IMR-90 (cell line): Measurements from ENCODE around the gene ABCA7. TPM values are rescaled to one million over a fixed set of nuclear protein-coding genes. Genes with fewer than 3 reads are reported as not detected.

Experiments
- ATAC-seq: fragments of 200-7000 bp; cut with Tn5 transposase; 2 replicates; pipeline ENCODE4 v1.9.1; 2020; ENCODE audit warnings: low read depth, mild to moderate bottlenecking, moderate library complexity
- BruUV-seq: library from RNA; stranded (reverse); fragments of 400-500 nt; replicated peaks from 2 replicates; lab custom pipeline; 2021; lab: Mats Ljungman, UMichigan
- CTCF ChIA-PET: fragments of 300-600 bp; formaldehyde crosslinking; extraction: SDS; loops from one replicate; lab custom pipeline; 2021; ENCODE audit warnings: antibody characterized with exemption; lab: Yijun Ruan, JAX
- POLR2A ChIA-PET: fragments of 300-600 bp; sonication (Branson Sonifier 250); formaldehyde crosslinking; loops from one replicate; lab custom pipeline; 2022; ENCODE audit warnings: antibody characterized with exemption; ENCODE audit not compliant: unreplicated experiment; lab: Charles Lee
- DNase-seq: peaks from one replicate; pipeline ENCODE4 v3.0.0; 2013
- H2AFZ ChIP-seq: replicated peaks from 2 replicates; pipeline ENCODE3; 2013; ENCODE audit warnings: low read length, mild to moderate bottlenecking; ENCODE audit not compliant: poor library complexity
- H2AK5ac ChIP-seq: 2 replicates; pipeline ENCODE4 v1.6.1; 2013; ENCODE audit warnings: low read depth, low read length, inconsistent platforms
- H2AK9ac ChIP-seq: replicated peaks from 2 replicates; pipeline ENCODE3; 2013; ENCODE audit warnings: mild to moderate bottlenecking, low read depth, low read length, moderate library complexity; ENCODE audit not compliant: poor library complexity
- H2BK120ac ChIP-seq: 2 replicates; pipeline ENCODE4 v1.6.1; 2013; ENCODE audit warnings: low read depth, low read length, inconsistent platforms
- H2BK15ac ChIP-seq: 3 replicates; pipeline ENCODE4 v1.6.1; 2013; ENCODE audit warnings: low read depth, low read length, inconsistent platforms
- H2BK20ac ChIP-seq: 2 replicates; pipeline ENCODE4 v1.6.1; 2013; ENCODE audit warnings: low read depth, mild to moderate bottlenecking, inconsistent platforms, low read length, moderate library complexity
- H2BK5ac ChIP-seq: 2 replicates; pipeline ENCODE4 v1.6.1; 2013; ENCODE audit warnings: mild to moderate bottlenecking, low read depth, low read length, inconsistent platforms; ENCODE audit not compliant: poor library complexity, severe bottlenecking
- H3K14ac ChIP-seq: replicated peaks from 2 replicates; pipeline ENCODE4 v1.6.1; 2013; ENCODE audit warnings: low read depth, low read length, inconsistent platforms
- H3K18ac ChIP-seq: 2 replicates; pipeline ENCODE4 v1.6.1; 2013; ENCODE audit warnings: low read depth, low read length, control low read depth
- H3K23ac ChIP-seq: 2 replicates; pipeline ENCODE4 v1.6.1; 2013; ENCODE audit warnings: low read depth, low read length, inconsistent platforms
- H3K27ac ChIP-seq: 2 replicates; pipeline ENCODE4 v1.5.1; 2013; ENCODE audit warnings: mild to moderate bottlenecking, control low read depth, low read length; ENCODE audit not compliant: insufficient read depth
- H3K27me3 ChIP-seq: 2 replicates; pipeline ENCODE4 v1.6.1; 2013; ENCODE audit warnings: low read length; ENCODE audit not compliant: control insufficient read depth, insufficient read depth
- H3K36me3 ChIP-seq: 2 replicates; pipeline ENCODE4 v1.6.1; 2013; ENCODE audit warnings: low read length, mixed read lengths; ENCODE audit not compliant: control insufficient read depth, insufficient read depth
- H3K4ac ChIP-seq: 2 replicates; pipeline ENCODE4 v1.6.1; 2013; ENCODE audit warnings: low read depth, low read length, inconsistent platforms
- H3K4me1 ChIP-seq: 2 replicates; pipeline ENCODE4 v1.6.1; 2013; ENCODE audit warnings: low read length, mixed read lengths; ENCODE audit not compliant: control insufficient read depth, insufficient read depth
- H3K4me2 ChIP-seq: 2 replicates; pipeline ENCODE4 v1.6.1; 2013; ENCODE audit warnings: low read depth, mild to moderate bottlenecking, control low read depth, low read length, moderate library complexity
- H3K4me3 ChIP-seq: 2 replicates; pipeline ENCODE4 v1.5.1; 2013; ENCODE audit warnings: low read depth, mild to moderate bottlenecking, control low read depth, low read length, moderate library complexity; ENCODE audit not compliant: insufficient read depth
- H3K56ac ChIP-seq: 2 replicates; pipeline ENCODE4 v1.6.1; 2013; ENCODE audit warnings: low read length, inconsistent platforms; ENCODE audit not compliant: insufficient read depth; ENCODE audit errors: extremely low read depth
- H3K79me1 ChIP-seq, 2 experiments: 2 replicates each; pipeline ENCODE4 v1.6.1; 2013; ENCODE audit warnings: low read length in 2 of 2, inconsistent platforms in 1 of 2, low read depth in 1 of 2
- H3K9ac ChIP-seq: 2 replicates; pipeline ENCODE4 v1.6.1; 2013; ENCODE audit warnings: low read depth, low read length, control low read depth
- H3K9me1 ChIP-seq: 2 replicates; pipeline ENCODE4 v1.6.1; 2013; ENCODE audit warnings: low read length, inconsistent platforms; ENCODE audit not compliant: insufficient read depth
- H3K9me3 ChIP-seq: 2 replicates; pipeline ENCODE4 v1.6.1; 2013; ENCODE audit warnings: low read length; ENCODE audit not compliant: control insufficient read depth, insufficient read depth
- H4K20me1 ChIP-seq: 2 replicates; pipeline ENCODE4 v1.6.1; 2013; ENCODE audit warnings: low read length, inconsistent platforms; ENCODE audit not compliant: insufficient read depth
- H4K5ac ChIP-seq: 2 replicates; pipeline ENCODE4 v1.6.1; 2013; ENCODE audit warnings: mild to moderate bottlenecking, low read depth, low read length, control low read depth
- H4K8ac ChIP-seq, 2 experiments: 2 replicates each; pipeline ENCODE4 v1.6.1; 2013; ENCODE audit warnings: low read depth in 2 of 2, low read length in 2 of 2, control low read depth in 1 of 2, inconsistent platforms in 1 of 2
- H4K91ac ChIP-seq: 2 replicates; pipeline ENCODE4 v1.6.1; 2013; ENCODE audit warnings: low read depth, low read length, inconsistent platforms; ENCODE audit not compliant: insufficient read depth
- BHLHE40 ChIP-seq: fragments of 150-350 bp; IDR thresholded peaks from 2 replicates; pipeline ENCODE4 v1.6.1; 2016; ENCODE audit warnings: mild to moderate bottlenecking, low read depth, low read length
- CEBPB ChIP-seq: IDR thresholded peaks from 2 replicates; pipeline ENCODE4 v1.6.1; 2012; ENCODE audit warnings: low read depth, low read length, improper control_type of control experiment
- CHD1 ChIP-seq: IDR thresholded peaks from 2 replicates; pipeline ENCODE4 v1.6.1; 2012; ENCODE audit warnings: low read depth, low read length, improper control_type of control experiment
- ELK1 ChIP-seq: fragments of 150-350 bp; IDR thresholded peaks from 2 replicates; pipeline ENCODE4 v1.6.1; 2016; ENCODE audit warnings: low read depth, mild to moderate bottlenecking, low read length, moderate library complexity, borderline replicate concordance
- FOS ChIP-seq: fragments of 150-350 bp; IDR thresholded peaks from 2 replicates; pipeline ENCODE4 v1.6.1; 2016; ENCODE audit warnings: low read depth, low read length
- MAFK ChIP-seq: IDR thresholded peaks from 2 replicates; pipeline ENCODE4 v1.6.1; 2012; ENCODE audit warnings: low read depth, low read length, improper control_type of control experiment
- MAZ ChIP-seq: IDR thresholded peaks from 2 replicates; pipeline ENCODE4 v1.6.1; 2012; ENCODE audit warnings: low read depth, mild to moderate bottlenecking, low read length, improper control_type of control experiment, moderate library complexity, borderline replicate concordance
- MXI1 ChIP-seq: IDR thresholded peaks from 2 replicates; pipeline ENCODE4 v1.6.1; 2012; ENCODE audit warnings: low read depth, mild to moderate bottlenecking, low read length, moderate library complexity, borderline replicate concordance
- NFE2L2 ChIP-seq: fragments of 150-350 bp; IDR thresholded peaks from 2 replicates; pipeline ENCODE4 v1.6.1; 2016; ENCODE audit warnings: low read depth, mild to moderate bottlenecking, low read length
- POLR2A ChIP-seq: IDR thresholded peaks from 2 replicates; pipeline ENCODE4 v1.6.1; 2012; ENCODE audit warnings: mild to moderate bottlenecking, low read depth, low read length
- RAD21 ChIP-seq: IDR thresholded peaks from 2 replicates; pipeline ENCODE4 v1.6.1; 2012; ENCODE audit warnings: low read length, improper control_type of control experiment
- RCOR1 ChIP-seq: IDR thresholded peaks from 2 replicates; pipeline ENCODE4 v1.6.1; 2012; ENCODE audit warnings: mild to moderate bottlenecking, low read length, improper control_type of control experiment; ENCODE audit not compliant: insufficient replicate concordance
- RFX5 ChIP-seq: IDR thresholded peaks from 2 replicates; pipeline ENCODE4 v1.8.0; 2012; ENCODE audit warnings: low read depth, mild to moderate bottlenecking, low read length, moderate library complexity
- SMC3 ChIP-seq: fragments of 150-350 bp; IDR thresholded peaks from 2 replicates; pipeline ENCODE4 v1.6.1; 2016; ENCODE audit warnings: low read depth, mild to moderate bottlenecking, antibody characterized with exemption, low read length, moderate library complexity
- USF2 ChIP-seq: fragments of 150-350 bp; IDR thresholded peaks from 2 replicates; pipeline ENCODE4 v1.6.1; 2017; ENCODE audit warnings: mild to moderate bottlenecking, antibody characterized with exemption, low read length, low read depth
- WGBS, 2 experiments: methylation state at CpG; one replicate each; pipeline versions ENCODE4 v1.1.5 to v1.1.7; 2013; ENCODE audit warnings: missing lambda C conversion rate in 2 of 2; ENCODE audit not compliant: insufficient read length in 1 of 2; ENCODE audit errors: extremely low coverage in 2 of 2; 5-methylcytosine and 5-hydroxymethylcytosine counted together
- dilution Hi-C: fragments of 300-500 bp; cut with HindIII; formaldehyde crosslinking; loops from one replicate; pipeline ENCODE4 v1.14.3; 2018; ENCODE audit warnings: low sequenced_read_pairs; ENCODE audit not compliant: unreplicated experiment
- in situ Hi-C: fragments of 300-500 bp; cut with MboI; formaldehyde crosslinking; loops from 3 replicates; pipeline ENCODE4 v1.14.3; 2019; ENCODE audit warnings: low sequenced_read_pairs, inconsistent platforms, mixed read lengths
- intact Hi-C: fragments of 100-400 bp; cut with micrococcal nuclease; formaldehyde crosslinking; loops from 2 replicates; pipeline ENCODE4 v1.10.0; 2022
- polyA plus RNA-seq, 3 experiments: library from polyadenylated mRNA; depleted of rRNA; stranded (reverse); fragments of >200 nt; gene quantifications; 2 replicates each; pipeline ENCODE4 v1.2.3, GENCODE V29; 2012; ENCODE audit warnings: low replicate concordance in 1 of 3
- total RNA-seq: library from RNA; depleted of rRNA; stranded (reverse); fragments of >200 nt; gene quantifications from 2 replicates; pipeline ENCODE4 v1.2.3, GENCODE V29; 2012
- TF ChIP-seq, protein P1 (sequence below): conservative IDR thresholded peaks from 2 replicates; pipeline ENCODE4 v1.5.1; 2012; ENCODE audit warnings: mild to moderate bottlenecking, low read depth, low read length, improper control_type of control experiment

Gene ABCA7
- total and polyA plus RNA-seq, 2 of the 4 experiments (the other 2 are of a cell fraction), result 0.36 to 3.3 TPM

DNA sequence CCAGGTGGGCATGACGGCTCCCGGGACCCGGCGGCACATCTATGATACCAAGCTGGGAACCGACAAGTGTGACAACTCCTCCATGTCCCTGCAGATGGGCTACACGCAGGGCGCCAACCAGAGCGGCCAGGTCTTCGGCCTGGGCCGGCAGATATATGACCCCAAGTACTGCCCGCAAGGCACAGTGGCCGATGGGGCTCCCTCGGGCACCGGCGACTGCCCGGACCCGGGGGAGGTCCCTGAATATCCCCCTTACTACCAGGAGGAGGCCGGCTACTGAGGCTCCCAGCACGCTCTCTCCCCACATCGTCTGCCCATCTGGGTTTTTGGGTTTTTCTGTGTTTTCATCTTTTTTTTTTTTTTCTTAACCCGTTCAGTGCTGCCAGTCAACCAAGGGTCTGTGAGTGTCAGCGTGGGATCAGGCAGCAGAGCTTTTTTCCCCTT is 2.3 kb upstream of the ABCA7 start:
- H4K20me1 ChIP-seq, result peaks cover 58% of the 10 kb centered on the region
- POLR2A ChIA-PET, result interaction anchor here (0.9 kb wide), 1 partner anchor 231 kb away, joined by 3 read pairs; no protein-coding TSS in a partner anchor
- H3K4me3 ChIP-seq, result no peak overlapping the region
- intact Hi-C loops (no loop called here), in situ Hi-C loops (no loop called here), dilution Hi-C loops (no loop called here)
- no peak overlapping the region for H3K27ac ChIP-seq
- H3K79me1 ChIP-seq, result peaks cover 6 to 34% of the 10 kb centered on the region in 2 experiments; a peak in 3 of 4 replicates
- no peak overlapping the region for H2BK20ac ChIP-seq
- H2AK5ac ChIP-seq, result no peak overlapping the region
- H4K8ac ChIP-seq, result no peak overlapping the region
- no peak overlapping the region for H3K56ac ChIP-seq
- H3K18ac ChIP-seq, result no peak overlapping the region
- no peak overlapping the region for H2AFZ ChIP-seq
- TF ChIP-seq RFX5 (no peak), NFE2L2 (no peak), RCOR1 (no peak), USF2 (no peak), POLR2A (no peak), CHD1 (no peak), CEBPB (no peak), SMC3 (no peak), FOS (no peak), ELK1 (no peak), RAD21 (no peak), BHLHE40 (no peak), MAFK (no peak), MAZ (no peak), MXI1 (no peak)
- TF ChIP-seq, protein P1, sequence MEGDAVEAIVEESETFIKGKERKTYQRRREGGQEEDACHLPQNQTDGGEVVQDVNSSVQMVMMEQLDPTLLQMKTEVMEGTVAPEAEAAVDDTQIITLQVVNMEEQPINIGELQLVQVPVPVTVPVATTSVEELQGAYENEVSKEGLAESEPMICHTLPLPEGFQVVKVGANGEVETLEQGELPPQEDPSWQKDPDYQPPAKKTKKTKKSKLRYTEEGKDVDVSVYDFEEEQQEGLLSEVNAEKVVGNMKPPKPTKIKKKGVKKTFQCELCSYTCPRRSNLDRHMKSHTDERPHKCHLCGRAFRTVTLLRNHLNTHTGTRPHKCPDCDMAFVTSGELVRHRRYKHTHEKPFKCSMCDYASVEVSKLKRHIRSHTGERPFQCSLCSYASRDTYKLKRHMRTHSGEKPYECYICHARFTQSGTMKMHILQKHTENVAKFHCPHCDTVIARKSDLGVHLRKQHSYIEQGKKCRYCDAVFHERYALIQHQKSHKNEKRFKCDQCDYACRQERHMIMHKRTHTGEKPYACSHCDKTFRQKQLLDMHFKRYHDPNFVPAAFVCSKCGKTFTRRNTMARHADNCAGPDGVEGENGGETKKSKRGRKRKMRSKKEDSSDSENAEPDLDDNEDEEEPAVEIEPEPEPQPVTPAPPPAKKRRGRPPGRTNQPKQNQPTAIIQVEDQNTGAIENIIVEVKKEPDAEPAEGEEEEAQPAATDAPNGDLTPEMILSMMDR, result no peak
- CTCF ChIA-PET, result no interaction called here
- H2BK120ac ChIP-seq, result no peak overlapping the region
- WGBS, 2 experiments, result 97% methylated on average over 5 of the region's 22 CpGs; no CpG with 5 or more reads in 1 of the 2 experiments
- no peaks in the 10 kb centered on the region for H3K9me3 ChIP-seq
- peaks cover 42% of the 10 kb centered on the region for H3K36me3 ChIP-seq
- peaks cover 7% of the 10 kb centered on the region; the same call in 1 of the 2 replicates for H3K4me1 ChIP-seq
- no peak overlapping the region for H2AK9ac ChIP-seq
- peak overlapping the region; percentile 16 for H2BK5ac ChIP-seq
- H3K9me1 ChIP-seq, result no peaks in the 10 kb centered on the region
- DNase-seq (no peak), ATAC-seq (no peak)
- no peak overlapping the region for H4K5ac ChIP-seq
- H3K23ac ChIP-seq, result no peak overlapping the region
- no peak overlapping the region for H3K4me2 ChIP-seq
- no peak overlapping the region for H3K4ac ChIP-seq
- H2BK15ac ChIP-seq, result no peak overlapping the region
- BruUV-seq, result no TSS peak
- H3K9ac ChIP-seq, result no peak overlapping the region
- H3K27me3 ChIP-seq, result no peaks in the 10 kb centered on the region
- no peak overlapping the region for H4K91ac ChIP-seq
- H3K14ac ChIP-seq, result no peak overlapping the region
